CD4-positive, alpha-beta T cell treated with Interferon alpha-2 for 1 hour (primary cell): ENCODE data around the gene NDUFS2.

Experiments used
- DNase-seq, 2 donors: peaks; one replicate each; pipeline ENCODE4 v3.0.0-alpha.2; 2020 to 2022

Gene NDUFS2

DNA sequence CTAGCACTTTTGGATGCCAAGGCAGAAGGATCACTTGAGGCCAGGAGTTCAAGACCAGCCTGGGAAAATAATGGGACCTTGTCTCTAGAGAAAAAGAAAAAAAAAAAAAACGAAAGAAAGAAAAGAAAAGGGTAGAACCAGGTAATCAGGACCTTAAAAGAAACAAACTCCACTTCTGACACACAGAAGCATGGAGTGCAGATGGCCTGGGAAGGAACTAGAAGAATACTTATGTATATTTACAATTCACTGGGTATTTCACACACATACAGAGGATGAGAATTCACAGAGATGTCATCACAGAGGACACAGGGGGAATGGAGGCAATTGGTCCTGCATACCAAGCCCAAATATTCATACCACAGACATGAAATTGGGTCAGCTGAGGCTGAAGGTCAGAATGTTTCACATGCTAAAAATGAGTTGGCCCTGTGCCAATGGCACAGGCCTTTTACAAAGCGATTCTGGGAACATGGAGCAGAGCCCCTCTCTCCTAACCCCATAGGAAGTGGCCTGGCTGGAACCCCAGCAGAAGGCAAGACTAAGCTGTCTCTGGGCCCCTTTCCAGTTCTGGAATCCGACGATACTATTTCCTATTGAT is 29.3 kb upstream of the NDUFS2 start:
- no peak for DNase-seq

DNA sequence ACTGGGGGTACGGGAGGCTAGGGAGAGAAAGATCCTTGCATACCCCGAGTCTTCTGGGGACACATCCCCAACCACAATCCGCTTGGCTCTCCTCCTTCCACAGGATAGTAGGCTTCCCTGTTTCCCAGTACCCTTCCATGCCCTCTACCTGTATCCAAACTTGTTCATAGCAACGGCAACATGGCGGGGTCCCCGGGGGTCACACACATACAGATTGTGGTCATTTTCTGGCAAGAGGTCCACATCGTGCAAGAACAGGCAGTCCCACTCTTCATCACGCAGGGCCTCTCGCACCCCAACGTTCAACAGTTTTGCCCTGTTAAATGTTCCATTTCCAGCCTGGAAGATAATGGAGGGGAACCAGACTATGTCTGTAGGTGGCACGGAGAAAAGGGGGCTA is 28.5 kb upstream of the NDUFS2 start:
- DNase-seq = no peak

DNA sequence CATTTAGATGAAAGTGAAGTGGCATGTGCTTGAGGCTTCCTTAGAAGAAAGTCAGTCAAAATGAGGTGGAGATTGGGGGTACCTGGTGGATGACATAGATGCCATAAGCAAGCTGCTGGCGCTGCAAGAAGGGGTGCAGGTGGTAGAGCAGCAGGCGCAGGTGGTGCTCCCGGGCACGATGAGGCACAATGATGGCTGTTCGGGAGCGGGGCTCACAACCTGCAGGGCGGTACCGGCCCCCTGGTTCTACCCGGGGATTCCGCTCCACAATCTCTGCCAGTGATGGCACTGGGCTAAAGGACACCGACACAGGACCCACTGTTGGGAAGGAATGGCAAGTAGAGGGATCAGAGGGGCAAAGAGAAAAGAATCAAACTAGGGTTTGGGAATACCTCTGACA is 27.3 kb upstream of the NDUFS2 start:
- DNase-seq = no peak

DNA sequence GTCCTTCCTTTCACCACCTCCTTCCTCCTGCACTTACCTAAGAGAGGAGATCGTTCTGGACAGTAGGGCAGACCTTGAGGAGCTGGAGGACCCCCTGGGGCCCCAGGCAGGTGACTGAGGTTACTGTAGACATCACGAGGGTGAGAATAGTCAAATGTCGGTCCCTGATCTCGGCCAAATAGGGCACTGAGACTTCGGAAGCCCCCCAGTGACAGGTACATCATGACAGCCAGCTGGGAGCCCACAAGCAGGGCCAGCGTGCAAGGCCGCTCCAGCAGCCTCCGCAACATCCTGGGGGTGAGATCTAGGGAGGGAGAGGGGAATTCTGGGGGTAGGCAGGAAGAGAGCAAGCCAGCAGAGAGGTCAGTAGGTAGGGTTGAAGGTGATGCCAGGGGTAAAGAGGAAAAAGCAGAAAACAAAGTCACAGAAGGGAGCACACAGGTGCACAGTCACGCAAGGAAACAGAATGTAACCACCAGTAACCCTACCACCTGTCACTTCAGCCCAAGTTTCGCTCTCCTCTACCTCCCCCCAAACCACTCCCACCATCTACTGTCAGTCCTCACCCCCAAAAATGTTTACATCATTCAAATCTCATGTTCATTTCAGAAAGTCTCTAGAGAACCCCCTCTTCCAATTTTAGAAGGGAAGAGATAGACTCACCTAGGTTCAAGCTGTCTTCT is 26.3 kb upstream of the NDUFS2 start:
- DNase-seq = no peak

DNA sequence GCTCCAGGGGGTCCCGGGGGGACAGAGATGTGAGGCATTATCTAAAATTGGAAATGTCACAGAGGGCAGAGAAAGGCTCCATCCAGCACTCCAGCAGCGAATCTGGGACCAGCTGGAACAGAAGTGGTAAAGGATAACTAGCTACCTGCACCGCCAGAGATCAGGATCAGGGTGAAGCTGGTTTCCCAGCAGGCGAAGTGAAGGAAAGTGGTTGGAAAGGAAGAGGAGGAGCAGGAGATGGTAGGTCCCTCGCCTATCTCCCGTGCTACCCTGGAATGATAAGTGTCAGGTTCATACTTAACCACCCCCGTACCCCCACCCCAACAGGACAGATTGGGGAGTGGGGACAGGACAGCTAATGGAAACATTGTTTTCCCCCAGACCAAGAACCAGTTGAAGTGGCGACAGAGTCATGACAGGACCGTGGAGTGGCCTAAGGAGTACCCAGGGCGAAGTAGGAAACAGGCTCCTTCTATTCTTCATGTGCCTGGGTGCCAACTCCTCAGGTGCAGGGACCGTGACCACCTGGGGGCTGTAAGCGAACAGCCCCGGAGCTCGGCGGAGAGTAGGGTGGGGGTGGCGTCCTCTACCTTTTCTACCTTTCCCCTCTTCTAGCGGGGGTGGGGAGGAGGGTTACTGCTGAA is 25.6 kb upstream of the NDUFS2 start:
- DNase-seq = no peak

DNA sequence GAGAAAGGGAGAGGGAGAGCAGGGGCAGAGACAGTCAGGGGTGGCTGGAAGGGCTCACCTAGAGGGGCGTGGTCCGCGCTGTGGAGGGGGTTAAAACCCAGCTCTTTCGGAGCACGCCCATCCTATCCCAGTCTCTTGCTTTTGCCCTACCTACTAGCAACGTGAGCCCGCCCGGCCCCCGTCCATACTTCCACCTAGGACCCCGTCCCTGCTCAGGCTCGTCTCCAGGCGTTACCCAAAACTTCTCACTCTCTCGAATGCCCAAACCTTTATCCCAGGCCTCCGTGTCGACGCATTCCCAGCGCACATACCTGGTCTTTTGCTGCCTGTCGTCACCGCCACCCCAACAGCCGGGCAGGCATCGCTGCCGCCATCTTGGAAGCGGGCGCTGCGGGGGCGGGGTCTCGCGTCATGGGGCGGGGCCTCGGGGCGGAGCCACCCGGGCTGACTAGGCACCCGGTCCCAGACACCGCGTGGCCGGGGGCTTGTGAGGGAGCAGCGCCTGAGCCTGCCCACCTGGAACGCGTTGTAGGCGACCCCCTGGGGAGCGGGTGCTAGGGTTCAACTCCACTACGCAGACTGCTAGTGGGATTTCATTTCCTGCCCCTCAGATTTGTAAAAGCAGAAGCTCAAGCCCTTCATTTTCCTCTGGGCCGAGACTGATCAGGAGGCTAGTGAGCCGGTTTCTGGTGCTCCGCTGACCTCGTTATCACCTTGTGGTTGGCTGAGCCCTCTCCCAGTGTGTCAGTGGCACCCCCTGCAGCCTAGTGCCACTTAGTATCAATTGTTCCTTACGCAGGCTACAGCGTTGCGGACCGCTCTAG is 24.8 kb upstream of the NDUFS2 start, which contains the start of gene B4GALT3:
B4GALT3 (minus strand) TSS at position 396 of the 824 bp plus-strand sequence. CDS start 1,447 bp downstream, outside the sequence.
- peak; percentile 87 to 94 for DNase-seq

DNA sequence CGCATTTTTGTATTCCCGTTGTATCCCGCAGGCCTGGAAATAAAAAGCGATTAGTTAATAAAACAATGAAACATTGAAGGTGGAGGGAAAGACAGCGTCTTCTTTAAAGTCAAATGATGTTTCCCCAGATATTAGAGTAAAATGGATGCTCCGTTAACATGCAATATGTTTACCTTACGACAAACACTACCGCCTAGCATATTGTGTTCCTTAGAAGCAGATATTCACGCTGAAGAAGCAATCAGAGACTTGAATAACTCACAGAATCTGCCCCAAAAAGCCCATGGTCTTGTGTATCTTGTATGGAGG is 24.3 kb upstream of the NDUFS2 start:
- DNase-seq = no peak

DNA sequence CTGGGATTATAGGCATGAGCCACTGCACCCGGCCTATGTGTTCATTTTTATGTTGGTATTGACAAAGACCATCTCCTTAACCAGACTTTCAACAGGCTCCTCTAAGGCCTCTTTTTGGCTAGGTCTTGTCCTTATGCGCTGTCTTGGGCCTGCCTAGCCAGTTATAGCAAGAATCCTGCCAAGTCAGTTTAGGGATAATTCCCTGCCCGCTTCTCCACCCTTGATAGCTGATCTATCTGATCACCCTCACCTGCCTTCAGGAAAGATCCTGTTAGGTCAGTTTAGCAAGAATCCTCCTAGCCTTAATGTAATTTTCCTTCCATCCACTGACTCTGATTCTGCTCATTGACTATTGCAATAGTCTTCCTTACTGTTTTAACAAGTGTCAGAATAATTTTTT is 22.5 kb upstream of the NDUFS2 start:
- no peak for DNase-seq

DNA sequence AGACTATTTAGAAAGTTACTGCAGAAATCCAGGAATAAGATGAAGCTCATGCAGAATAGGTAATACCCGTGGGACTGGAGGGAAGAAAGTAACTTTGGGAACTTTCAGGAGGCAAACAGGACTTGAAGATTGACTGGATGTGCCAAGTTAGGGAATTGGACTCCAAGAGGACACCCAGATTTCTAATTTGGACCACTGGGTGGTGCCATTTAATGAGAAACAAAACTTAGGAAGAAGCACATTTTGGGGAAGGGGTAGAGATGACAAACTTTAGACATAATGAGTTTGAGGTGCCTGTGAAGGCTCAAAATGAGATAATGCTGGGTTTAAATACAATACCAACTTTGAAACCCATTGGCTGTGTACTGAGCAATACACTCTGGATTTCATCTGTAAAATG is 21.5 kb upstream of the NDUFS2 start:
- peak in 1 of 2 donors; percentile 39 for DNase-seq

DNA sequence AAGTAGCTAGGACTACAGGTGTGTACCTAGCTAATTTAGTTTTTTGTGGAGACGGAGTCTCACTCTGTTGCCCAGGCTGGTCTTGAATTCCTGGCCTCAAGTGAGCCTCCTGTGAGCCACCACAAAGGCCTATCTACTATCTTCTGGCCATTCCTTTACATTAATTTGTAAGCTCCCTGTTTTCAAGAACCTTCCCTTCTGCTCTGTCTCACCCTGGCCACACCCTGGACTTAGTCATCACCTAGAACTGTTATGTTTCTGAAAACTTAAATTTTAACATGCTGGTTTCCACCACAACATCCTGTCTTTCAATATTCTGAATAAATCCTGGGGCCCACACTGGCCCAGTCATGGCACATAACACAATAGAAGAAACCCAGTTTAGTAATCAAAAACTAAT is 20.0 kb upstream of the NDUFS2 start:
- DNase-seq = peak; percentile 62 to 78

DNA sequence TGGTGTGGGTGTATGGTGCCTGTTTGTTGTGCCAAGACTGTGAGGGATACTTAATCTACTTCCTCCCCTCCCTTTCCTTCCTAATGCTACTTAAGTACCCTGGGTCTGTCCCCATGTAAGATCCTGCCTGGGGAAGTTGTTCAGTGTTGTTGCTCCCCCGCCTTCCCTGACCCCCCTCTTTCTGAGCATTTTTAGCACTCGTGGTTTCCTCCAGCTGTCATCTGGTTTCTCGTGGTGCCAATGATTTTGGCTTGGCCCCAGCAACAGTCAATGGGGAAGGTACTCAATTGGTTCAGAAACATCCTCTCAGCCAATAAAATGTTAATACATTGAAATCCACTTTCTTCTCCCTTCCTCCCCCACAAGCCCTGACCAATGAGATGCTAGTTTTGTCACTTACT is 16.9 kb upstream of the NDUFS2 start:
- DNase-seq = peak; percentile 86 to 93

DNA sequence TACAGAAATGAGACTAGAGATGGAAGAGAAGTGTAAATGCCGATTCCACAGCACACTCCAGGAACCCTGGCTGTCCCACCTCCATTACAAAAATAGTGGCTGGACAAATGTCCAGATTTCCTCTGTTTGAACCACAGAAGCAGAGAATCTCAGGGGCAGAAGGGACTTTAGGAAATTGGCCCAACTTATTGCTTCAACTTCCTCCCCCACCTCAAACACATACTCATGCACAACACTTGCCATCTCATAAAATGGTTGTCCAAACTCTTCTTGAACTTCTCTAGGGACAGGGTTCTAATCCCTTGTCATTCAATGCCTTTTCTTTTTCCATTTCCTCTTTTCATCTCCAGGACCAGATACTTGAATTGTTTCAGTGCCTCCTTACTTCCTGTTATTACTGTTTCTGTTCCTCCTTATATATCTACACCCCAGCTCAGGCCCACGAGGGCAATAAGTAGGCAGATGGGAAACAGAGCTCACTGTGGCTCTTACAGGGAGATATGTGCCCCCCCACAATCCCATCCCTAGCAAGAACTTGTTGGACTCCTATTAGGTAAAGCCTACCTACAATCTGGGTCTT is 16.3 kb upstream of the NDUFS2 start:
- DNase-seq = peak; percentile 35 to 42

DNA sequence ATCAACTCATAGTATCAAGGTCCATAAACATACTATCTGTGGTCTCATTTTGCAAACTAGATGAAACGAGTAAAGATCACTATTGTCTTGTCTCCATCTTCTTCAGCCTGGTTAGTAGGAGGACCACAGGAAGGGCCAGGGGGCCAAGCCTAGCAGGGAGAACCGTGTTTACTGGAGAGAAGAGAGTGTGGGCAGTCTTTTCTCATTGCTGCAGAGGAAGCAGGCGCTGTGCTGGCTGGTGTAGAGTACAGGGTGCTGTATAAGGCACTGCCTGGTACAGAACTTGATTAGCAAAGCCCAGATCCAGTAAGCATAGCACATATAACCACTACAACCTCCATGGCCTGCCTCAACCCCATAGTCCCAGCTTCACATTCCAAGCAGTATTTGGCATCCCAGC is 14.9 kb upstream of the NDUFS2 start:
- no peak for DNase-seq

DNA sequence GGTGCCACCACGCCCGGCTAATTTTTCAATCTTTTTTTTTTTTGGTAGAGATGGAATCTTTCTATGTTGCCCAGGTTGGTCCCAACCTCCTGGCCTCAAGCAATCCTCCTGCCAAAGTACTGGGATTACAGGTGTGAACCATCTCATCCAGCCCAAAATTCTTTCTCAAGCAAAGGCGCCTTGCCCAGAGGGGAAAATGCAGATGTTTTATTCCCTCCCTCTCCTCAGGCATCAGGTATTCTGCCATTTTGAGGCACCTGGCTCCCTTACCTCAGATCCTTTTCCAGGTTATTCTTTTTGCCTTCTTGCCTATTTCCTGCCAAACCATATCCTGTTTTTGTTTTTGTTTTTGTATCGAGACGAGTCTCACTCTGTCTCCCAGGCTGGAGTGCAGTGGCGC is 13.8 kb upstream of the NDUFS2 start:
- no peak for DNase-seq

DNA sequence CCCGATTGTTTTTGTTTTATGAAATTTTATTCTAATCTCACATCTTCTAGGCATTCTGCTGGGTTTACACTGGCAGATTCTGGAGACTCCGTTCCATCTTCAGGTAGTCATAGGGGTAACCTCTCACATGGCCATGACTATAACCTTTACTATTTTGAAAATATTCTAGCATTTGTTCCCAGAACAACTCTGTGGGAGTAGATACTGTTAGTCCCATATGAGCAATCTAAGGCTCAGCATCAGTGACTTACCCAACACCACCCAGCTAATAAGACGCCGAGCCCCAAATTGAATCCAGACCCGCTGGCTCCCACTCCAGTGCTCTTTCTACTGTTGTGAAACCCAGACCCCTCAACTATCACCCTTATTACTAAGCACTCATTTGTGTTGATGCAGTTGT is 13.1 kb upstream of the NDUFS2 start:
- DNase-seq = no peak

DNA sequence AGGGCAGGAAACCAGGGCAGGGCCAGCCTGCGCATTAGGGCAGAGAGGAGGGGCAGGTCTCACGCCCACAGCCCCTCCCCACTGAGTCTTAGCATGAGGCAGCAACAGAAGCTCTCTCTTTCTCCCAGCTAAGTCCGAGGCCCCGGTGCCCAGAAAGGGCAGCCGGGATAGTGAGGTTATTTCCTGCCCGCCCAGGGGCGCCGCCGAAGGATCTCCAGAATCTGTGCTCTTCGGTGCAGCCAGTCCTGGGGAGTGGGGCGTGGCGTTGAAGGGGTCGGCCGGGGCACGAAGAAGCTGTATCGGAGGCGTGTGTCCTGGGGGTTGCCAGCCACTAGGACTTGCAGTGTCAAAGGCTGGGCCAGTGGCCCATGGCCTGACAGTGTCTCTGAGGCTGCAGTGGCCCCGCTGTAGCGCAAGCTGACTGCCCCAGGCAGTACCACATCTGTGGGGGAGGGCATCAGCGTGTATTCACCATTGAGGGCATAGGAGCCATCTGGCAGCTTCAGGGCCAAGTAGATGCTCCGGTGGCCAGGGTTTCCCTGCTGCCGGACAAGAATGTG is 11.1 kb upstream of the NDUFS2 start:
- no peak for DNase-seq

DNA sequence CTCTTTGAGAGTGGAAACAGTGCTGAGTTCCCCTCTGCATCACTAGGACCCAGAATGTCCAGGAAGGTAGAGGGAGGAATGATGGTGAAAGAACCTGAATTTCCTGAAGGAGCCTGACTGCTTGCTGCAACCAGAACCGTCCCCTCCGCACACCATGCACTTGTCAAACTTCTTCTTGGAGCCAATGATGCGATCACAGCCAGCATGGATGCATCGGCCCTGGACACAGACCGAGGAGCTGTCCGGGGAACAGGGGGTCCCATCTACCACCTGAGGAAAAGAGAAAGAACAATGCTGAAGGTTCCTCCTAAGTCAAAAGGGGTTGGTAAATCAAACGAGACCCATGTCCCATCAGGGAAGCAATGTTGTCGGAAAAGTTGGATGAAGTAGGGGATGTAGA is 10.2 kb upstream of the NDUFS2 start:
- DNase-seq = no peak

DNA sequence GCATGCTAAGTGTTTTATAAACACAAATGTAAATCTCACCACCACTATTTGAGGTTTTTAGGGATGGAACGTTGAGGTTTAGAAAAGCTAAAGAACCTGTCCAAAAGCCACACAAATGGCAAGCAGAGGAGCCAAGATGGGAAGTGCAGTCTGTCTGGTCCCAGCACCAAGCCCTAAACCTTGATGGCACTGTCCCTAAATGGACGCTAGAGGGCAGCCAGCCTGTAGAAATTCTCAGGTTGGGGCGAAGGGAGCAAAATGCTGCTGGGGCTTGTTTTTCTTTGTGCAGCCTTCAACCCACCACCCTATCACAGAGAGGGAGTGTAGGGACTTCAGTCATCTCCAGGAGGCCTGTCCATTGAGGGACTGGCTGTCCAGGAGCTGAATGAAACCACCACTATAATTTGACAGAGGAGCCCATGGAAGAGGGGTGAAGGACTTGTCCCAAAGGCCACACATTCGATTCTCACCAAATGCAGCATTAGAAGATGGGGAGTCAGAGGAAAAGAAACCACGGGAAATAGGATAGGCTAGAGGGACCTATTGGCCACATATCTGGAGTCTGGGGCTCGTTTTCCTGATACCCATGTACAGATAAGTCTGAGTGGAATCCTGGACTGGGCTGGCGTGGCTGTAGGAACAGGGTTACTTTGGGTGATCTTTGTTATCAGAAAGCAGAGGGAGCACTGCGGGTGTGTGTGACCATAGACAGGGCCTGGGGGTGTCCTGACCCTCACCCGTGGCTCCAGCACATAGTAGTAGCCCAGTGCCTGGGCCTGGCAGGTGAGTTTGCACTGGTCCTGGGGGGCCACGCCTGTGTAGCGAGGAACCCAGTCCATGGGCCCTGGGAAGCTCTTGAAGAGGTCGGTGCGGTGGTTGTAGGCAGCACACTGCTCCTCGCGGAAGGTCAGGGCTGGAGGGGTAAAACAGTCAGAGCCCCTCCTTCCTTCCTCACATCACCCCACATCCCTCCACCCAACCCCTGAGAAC is 9.4 kb upstream of the NDUFS2 start:
- DNase-seq = peak; percentile 79 to 84

DNA sequence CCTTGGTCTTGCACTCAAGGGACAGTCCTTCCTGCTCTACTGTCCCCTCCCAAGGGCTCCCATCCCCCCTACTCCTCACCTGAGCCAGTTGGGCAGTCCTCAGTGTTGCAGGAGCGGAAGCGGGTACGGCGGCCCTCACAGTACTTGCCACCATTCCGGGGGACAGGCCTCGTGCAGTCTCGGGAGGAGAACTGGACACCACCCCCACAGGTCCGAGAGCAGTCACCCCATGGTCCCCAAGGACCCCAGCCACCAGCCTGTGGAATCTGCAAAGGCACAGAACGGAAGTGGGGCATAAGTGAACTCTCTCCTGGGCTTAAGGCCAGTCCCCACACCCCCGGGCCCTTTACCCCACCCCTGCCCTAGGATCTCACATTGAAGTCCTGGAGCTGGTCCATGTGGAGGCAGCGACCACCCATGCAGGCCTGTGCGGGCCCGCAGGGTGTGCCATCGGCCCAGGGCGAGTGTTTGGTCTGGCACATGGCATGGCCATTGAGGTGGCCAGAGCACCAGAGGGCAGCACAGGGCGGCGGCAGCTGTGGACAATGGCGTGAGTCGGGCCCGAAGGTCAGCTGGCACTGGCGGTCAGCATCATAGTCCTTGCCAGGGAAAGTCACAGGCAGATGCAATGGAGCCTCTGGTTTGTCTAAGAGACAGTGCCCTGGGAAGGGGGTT is 8.5 kb upstream of the NDUFS2 start:
- DNase-seq = no peak

DNA sequence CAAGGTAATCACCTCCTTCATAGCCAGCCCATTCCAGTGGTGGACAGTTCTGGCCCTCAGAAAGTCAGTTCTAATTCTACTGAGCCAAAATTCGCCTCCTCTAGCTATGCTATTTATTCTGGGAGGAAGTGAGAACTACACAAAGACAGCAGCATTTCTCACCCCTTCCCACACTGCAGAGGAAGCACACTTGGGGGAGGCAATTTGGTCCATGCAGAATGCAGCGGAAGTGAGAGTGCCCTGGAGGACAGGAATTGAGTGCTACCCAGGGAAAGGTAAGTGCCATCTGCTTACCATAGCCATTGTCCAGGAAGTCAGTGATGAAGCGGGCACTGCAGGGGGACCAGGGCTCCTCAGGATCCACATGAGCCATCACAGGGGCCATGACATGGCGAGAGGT is 7.0 kb upstream of the NDUFS2 start:
- DNase-seq = no peak

DNA sequence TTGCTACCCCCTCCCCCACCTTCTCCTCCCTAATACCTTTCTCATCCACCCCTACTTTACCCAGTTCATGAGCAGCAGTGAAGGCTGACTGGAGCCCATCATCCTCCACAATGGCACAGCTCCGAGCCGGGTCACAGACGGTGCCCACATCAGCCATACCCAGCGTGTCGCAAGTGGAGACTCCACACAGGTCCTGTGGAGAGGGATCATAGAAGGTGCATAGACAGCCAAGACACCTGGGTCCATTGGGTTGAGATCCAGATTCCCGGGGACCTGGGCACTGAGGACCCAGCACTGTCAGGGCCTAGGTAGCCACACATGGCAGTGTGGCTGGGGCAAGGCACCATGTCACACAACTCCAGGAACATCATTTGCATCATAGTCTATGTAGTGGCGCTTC is 6.1 kb upstream of the NDUFS2 start:
- no peak for DNase-seq
